ENCODE data around the gene SMARCA2. TPM values are rescaled to one million over a fixed set of nuclear protein-coding genes. Genes with fewer than 3 reads are reported as not detected.

Gene SMARCA2
- total RNA-seq, 1 donor from 2014 or later: 147 TPM

- ATAC-seq: no peak
- Histone ChIP-seq H3K4me3 (no peak overlapping the region), H3K27ac (no peak overlapping the region), H3K27me3 (ENCODE audit: low read depth) (no peaks in the 10 kb centered on the region), H3K36me3 (no peaks in the 10 kb centered on the region), H3K4me1 (no peaks in the 10 kb centered on the region), H3K9me3 (no peaks in the 10 kb centered on the region)
- TF ChIP-seq CTCF (IDR thresholded peaks at IDR 0.05): no peak
- DNase-seq: no peak
- intact Hi-C loops (cut with DNase I): no loop called here
Measured at GRCh38 chr9:1997646-1998045, 17.5 kb upstream of the SMARCA2 start.

- H3K27me3 ChIP-seq (ENCODE audit: low read depth): no peaks in the 10 kb centered on the region
- H3K27ac ChIP-seq: no peak overlapping the region
- no peaks in the 10 kb centered on the region for H3K4me1 ChIP-seq
- H3K9me3 ChIP-seq: no peaks in the 10 kb centered on the region
- DNase-seq (no peak), ATAC-seq (no peak)
- no peaks in the 10 kb centered on the region for H3K36me3 ChIP-seq
- H3K4me3 ChIP-seq: no peak overlapping the region
- TF ChIP-seq CTCF (IDR thresholded peaks at IDR 0.05): no peak
- intact Hi-C loops (cut with DNase I): no loop called here
Measured at GRCh38 chr9:1998111-1998510, 17.0 kb upstream of the SMARCA2 start.

DNA sequence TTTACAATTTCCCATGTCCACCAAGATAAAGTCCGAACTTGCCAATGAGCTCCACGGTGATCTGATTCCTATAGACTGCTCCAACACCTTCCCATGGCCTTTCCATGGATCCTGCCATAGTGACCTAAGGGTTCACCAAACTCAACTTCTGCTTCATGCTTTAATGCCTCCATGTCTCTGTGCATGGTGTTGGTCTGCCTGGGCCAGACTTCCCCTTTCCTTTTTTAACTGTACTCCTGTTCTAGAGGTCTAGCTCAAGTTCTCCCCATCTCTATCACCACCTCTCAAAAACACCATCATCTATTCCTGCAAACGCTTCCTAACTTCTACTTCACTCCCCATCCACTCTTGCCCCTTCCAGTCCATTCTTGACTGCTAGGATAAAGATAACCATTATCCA lies 14.8 kb upstream of the SMARCA2 start:
- no peak for DNase-seq
- no peak for ATAC-seq
- Histone ChIP-seq H3K9me3 (no peaks in the 10 kb centered on the region), H3K36me3 (no peaks in the 10 kb centered on the region), H3K27me3 (ENCODE audit: low read depth) (no peaks in the 10 kb centered on the region), H3K4me3 (no peak overlapping the region), H3K4me1 (no peaks in the 10 kb centered on the region), H3K27ac (no peak overlapping the region)
- TF ChIP-seq CTCF (IDR thresholded peaks at IDR 0.05): no peak
- intact Hi-C loops (cut with DNase I): no loop called here

DNA sequence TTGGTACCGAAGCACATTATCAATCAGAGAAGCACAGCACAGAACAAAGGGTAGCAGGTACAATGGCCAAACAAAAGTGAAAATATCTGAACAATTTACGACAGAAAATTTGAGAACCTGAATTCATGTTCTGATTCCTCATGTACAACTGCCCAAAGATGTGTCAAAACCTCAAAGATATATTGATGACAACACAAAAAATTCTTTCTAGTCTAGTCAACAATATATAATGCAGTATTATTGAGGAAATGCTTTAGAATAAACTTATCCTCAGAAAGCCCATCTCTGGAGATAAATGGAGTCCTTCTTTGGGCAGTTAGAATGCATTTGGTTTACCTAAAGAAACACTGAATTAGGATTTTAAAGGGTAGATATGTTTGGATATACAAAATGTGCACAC lies 6.8 kb upstream of the SMARCA2 start:
- ATAC-seq (no peak), DNase-seq (no peak)
- Histone ChIP-seq H3K27me3 (ENCODE audit: low read depth) (no peaks in the 10 kb centered on the region), H3K36me3 (no peaks in the 10 kb centered on the region), H3K4me1 (peaks cover 2% of the 10 kb centered on the region), H3K9me3 (no peaks in the 10 kb centered on the region), H3K27ac (no peak overlapping the region), H3K4me3 (no peak overlapping the region)
- TF ChIP-seq CTCF (IDR thresholded peaks at IDR 0.05): no peak
- intact Hi-C loops (cut with DNase I): no loop called here

DNA sequence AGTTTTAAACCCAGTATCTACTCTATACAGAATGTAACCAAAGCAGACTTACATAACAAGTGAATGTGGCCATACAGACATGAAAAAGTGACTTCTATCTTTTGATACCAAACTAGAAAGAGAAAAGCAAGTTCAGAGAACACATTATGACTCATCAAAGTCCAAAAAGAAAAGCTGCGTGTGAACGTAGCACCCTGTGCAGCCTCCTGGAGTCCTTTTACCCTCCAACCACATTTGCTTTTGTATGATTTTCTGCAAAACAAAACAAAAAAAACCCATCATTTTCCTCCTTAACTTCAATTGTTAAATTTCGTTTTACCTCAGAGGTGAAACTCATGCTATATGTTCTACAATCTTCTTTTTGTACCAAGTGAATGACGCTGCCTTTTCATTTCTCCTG lies 2.8 kb upstream of the SMARCA2 start:
- Histone ChIP-seq H3K4me3 (no peak overlapping the region), H3K4me1 (peaks cover 12% of the 10 kb centered on the region), H3K27ac (no peak overlapping the region), H3K9me3 (no peaks in the 10 kb centered on the region), H3K27me3 (ENCODE audit: low read depth) (no peaks in the 10 kb centered on the region), H3K36me3 (no peaks in the 10 kb centered on the region)
- ATAC-seq: no peak
- TF ChIP-seq CTCF (IDR thresholded peaks at IDR 0.05): no peak
- no peak for DNase-seq
- intact Hi-C loops (cut with DNase I): no loop called here

Measured in lower lobe of right lung (tissue), 2 donors.